PC-9 (cell line): ENCODE results near the gene ZNF471. TPM values are rescaled to one million over a fixed set of nuclear protein-coding genes. Genes with fewer than 3 reads are reported as not detected.

Experiments used
- BruUV-seq: library from RNA; stranded (reverse); fragments of 400-500 nt; replicated peaks from 2 replicates; lab custom pipeline; 2021; lab: Mats Ljungman, UMichigan
- CTCF ChIA-PET: fragments of 300-600 bp; sonication (Branson Sonifier 250); formaldehyde crosslinking; loops from one replicate; lab custom pipeline; 2022; ENCODE audit warnings: antibody characterized with exemption; lab: Charles Lee
- POLR2A ChIA-PET: fragments of 300-600 bp; sonication (Branson Sonifier 250); formaldehyde crosslinking; loops from one replicate; lab custom pipeline; 2022; ENCODE audit warnings: antibody characterized with exemption; ENCODE audit not compliant: unreplicated experiment; lab: Charles Lee
- DNase-seq, 2 experiments: peaks; one replicate each; pipeline versions ENCODE4 v3.0.0 to v3.0.0-alpha.2; 2015 to 2022; ENCODE audit warnings: mixed read lengths in 1 of 2
- H2AFZ ChIP-seq: fragments of 200-600 bp; sonication (generic); 2 replicates; pipeline ENCODE4 v1.8.1; 2017; ENCODE audit warnings: antibody characterized with exemption
- H3F3A ChIP-seq: fragments of 200-600 bp; sonication (generic); 2 replicates; pipeline ENCODE4 v1.8.1; 2017; ENCODE audit warnings: antibody characterized with exemption, mild to moderate bottlenecking, low read depth; ENCODE audit not compliant: insufficient read depth
- H3K27ac ChIP-seq: fragments of 200-600 bp; sonication (generic); 2 replicates; pipeline ENCODE4 v1.6.1; 2016; ENCODE audit warnings: mixed run types
- H3K27me3 ChIP-seq: fragments of 200-600 bp; sonication (generic); 2 replicates; pipeline ENCODE4 v1.6.1; 2016; ENCODE audit warnings: low read depth, mixed run types; ENCODE audit not compliant: insufficient read depth
- H3K36me3 ChIP-seq: fragments of 200-600 bp; sonication (generic); 2 replicates; pipeline ENCODE4 v1.6.1; 2016; ENCODE audit warnings: low read depth, mixed run types
- H3K4me1 ChIP-seq: fragments of 200-600 bp; sonication (generic); replicated peaks from 2 replicates; pipeline ENCODE4 v1.6.1; 2016; ENCODE audit warnings: mixed run types; ENCODE audit not compliant: insufficient read depth
- H3K4me2 ChIP-seq: fragments of 200-600 bp; sonication (generic); 2 replicates; pipeline ENCODE4 v1.6.1; 2017; ENCODE audit warnings: mixed run types
- H3K4me3 ChIP-seq: fragments of 200-600 bp; sonication (generic); 2 replicates; pipeline ENCODE4 v1.6.1; 2016; ENCODE audit warnings: mixed run types
- H3K79me2 ChIP-seq: fragments of 200-600 bp; sonication (generic); 2 replicates; pipeline ENCODE4 v1.6.1; 2017; ENCODE audit warnings: low read depth, mixed run types
- H3K9me2 ChIP-seq: fragments of 200-600 bp; sonication (generic); 2 replicates; pipeline ENCODE4 v1.8.1; 2017; ENCODE audit warnings: mild to moderate bottlenecking; ENCODE audit not compliant: insufficient read depth
- H3K9me3 ChIP-seq: fragments of 200-600 bp; sonication (generic); 2 replicates; pipeline ENCODE4 v1.8.1; 2016; ENCODE audit warnings: low read depth; ENCODE audit not compliant: insufficient read depth
- H4K20me1 ChIP-seq: fragments of 200-600 bp; sonication (generic); 2 replicates; pipeline ENCODE4 v1.8.1; 2017; ENCODE audit not compliant: insufficient read depth
- CTCF ChIP-seq: fragments of 200-600 bp; sonication (generic); conservative IDR thresholded peaks from 2 replicates; pipeline ENCODE4 v1.6.1; 2017; ENCODE audit warnings: mixed run types, antibody characterized with exemption, mild to moderate bottlenecking, moderate library complexity
- EZH2 ChIP-seq: fragments of 200-600 bp; sonication (generic); IDR thresholded peaks from 2 replicates; pipeline ENCODE4 v1.8.0; 2017; ENCODE audit warnings: antibody characterized with exemption, low read depth
- intact Hi-C: fragments of 100-400 bp; cut with micrococcal nuclease; formaldehyde crosslinking; loops from one replicate; pipeline ENCODE4 v1.10.0; 2022; ENCODE audit not compliant: unreplicated experiment
- total RNA-seq: library from RNA; stranded (reverse); gene quantifications from 2 replicates; pipeline ENCODE4 v1.2.3, GENCODE V29; 2021

ZNF471 gene
- total RNA-seq, 1 experiment from 2014 or later: 0.57 TPM

GRCh38 chr19:56543776-56544175, 36.1 kb downstream of the ZNF471 start:
- Histone ChIP-seq H3F3A (peaks cover 7% of the 10 kb centered on the region; the same call in 1 of the 2 replicates), H3K27ac (no peak overlapping the region), H3K36me3 (peaks cover 27% of the 10 kb centered on the region), H3K27me3 (no peaks in the 10 kb centered on the region), H3K79me2 (no peaks in the 10 kb centered on the region), H3K9me2 (no peaks in the 10 kb centered on the region), H3K4me3 (no peak overlapping the region), H3K9me3 (peaks cover 24% of the 10 kb centered on the region), H2AFZ (no peak overlapping the region), H3K4me2 (no peak overlapping the region), H3K4me1 (0 out of 2 replicates have a peak, but pooled peaks cover 9% of the 10 kb centered on the region), H4K20me1 (no peaks in the 10 kb centered on the region)
- no TSS peak for BruUV-seq
- intact Hi-C loops: no loop called here
- no peak for DNase-seq
- no peak for TF ChIP-seq EZH2
- TF ChIP-seq CTCF: no peak
- ChIA-PET CTCF (no interaction called here), POLR2A (no interaction called here)

DNA sequence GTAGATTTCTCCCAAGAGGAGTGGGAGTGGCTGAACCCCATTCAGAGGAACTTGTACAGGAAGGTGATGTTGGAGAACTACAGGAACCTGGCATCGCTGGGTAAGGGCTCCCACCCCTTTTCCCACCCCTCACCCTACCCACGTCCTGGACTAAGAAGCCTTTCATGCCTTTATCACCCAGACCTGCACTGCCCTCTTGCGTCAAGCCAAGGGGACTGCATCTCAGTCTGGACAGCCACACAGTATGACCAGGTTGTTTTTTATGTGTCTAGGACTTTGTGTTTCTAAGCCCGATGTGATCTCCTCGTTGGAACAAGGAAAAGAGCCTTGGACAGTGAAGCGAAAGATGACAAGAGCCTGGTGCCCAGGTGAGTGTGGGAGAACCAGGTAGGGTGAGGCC, 39.9 kb downstream of the ZNF471 start:
- no peaks in the 10 kb centered on the region for H3K27me3 ChIP-seq
- POLR2A ChIA-PET: no interaction called here
- intact Hi-C loops: no loop called here
- H3K9me3 ChIP-seq: peaks cover 33% of the 10 kb centered on the region
- CTCF ChIA-PET: no interaction called here
- DNase-seq: no peak
- no peak overlapping the region for H2AFZ ChIP-seq
- H3K4me2 ChIP-seq: no peak overlapping the region
- no peak for TF ChIP-seq CTCF
- TF ChIP-seq EZH2: no peak
- no peak overlapping the region for H3K4me3 ChIP-seq
- no peaks in the 10 kb centered on the region for H3F3A ChIP-seq
- no peaks in the 10 kb centered on the region for H3K4me1 ChIP-seq
- no peak overlapping the region for H3K27ac ChIP-seq
- no TSS peak for BruUV-seq
- H3K36me3 ChIP-seq: peaks cover 17% of the 10 kb centered on the region
- H4K20me1 ChIP-seq: no peaks in the 10 kb centered on the region
- no peaks in the 10 kb centered on the region for H3K79me2 ChIP-seq
- H3K9me2 ChIP-seq: no peaks in the 10 kb centered on the region

GRCh38 chr19:56554272-56554869, 46.7 kb downstream of the ZNF471 start:
- H3K36me3 ChIP-seq: peaks cover 26% of the 10 kb centered on the region
- H3K79me2 ChIP-seq: no peaks in the 10 kb centered on the region
- H3K9me2 ChIP-seq: no peaks in the 10 kb centered on the region
- ChIA-PET CTCF (no interaction called here), POLR2A (no interaction called here)
- H3K9me3 ChIP-seq: peaks cover 85% of the 10 kb centered on the region
- H3K4me1 ChIP-seq: no peaks in the 10 kb centered on the region
- TF ChIP-seq CTCF (no peak), EZH2 (no peak)
- no peak for DNase-seq
- BruUV-seq: no TSS peak
- no peak overlapping the region for H3K4me2 ChIP-seq
- H4K20me1 ChIP-seq: no peaks in the 10 kb centered on the region
- intact Hi-C loops: no loop called here
- H2AFZ ChIP-seq: no peak overlapping the region
- no peak overlapping the region for H3K27ac ChIP-seq
- no peaks in the 10 kb centered on the region for H3K27me3 ChIP-seq
- H3F3A ChIP-seq: no peaks in the 10 kb centered on the region
- H3K4me3 ChIP-seq: no peak overlapping the region
